HG02852 (cell line): ENCODE data around the gene FAM83F.
"Not testable (repeated sequence)": the region's sequence is repeated elsewhere in the genome, so short reads cannot be mapped to it uniquely, and the experiment has no call there.

Source experiments
- ATAC-seq: cut with Tn5 transposase; IDR thresholded peaks from one replicate; pipeline ENCODE4 v1.9.1; 2021; ENCODE audit warnings: mild to moderate bottlenecking, moderate library complexity; ENCODE audit not compliant: unreplicated experiment

Gene FAM83F

DNA sequence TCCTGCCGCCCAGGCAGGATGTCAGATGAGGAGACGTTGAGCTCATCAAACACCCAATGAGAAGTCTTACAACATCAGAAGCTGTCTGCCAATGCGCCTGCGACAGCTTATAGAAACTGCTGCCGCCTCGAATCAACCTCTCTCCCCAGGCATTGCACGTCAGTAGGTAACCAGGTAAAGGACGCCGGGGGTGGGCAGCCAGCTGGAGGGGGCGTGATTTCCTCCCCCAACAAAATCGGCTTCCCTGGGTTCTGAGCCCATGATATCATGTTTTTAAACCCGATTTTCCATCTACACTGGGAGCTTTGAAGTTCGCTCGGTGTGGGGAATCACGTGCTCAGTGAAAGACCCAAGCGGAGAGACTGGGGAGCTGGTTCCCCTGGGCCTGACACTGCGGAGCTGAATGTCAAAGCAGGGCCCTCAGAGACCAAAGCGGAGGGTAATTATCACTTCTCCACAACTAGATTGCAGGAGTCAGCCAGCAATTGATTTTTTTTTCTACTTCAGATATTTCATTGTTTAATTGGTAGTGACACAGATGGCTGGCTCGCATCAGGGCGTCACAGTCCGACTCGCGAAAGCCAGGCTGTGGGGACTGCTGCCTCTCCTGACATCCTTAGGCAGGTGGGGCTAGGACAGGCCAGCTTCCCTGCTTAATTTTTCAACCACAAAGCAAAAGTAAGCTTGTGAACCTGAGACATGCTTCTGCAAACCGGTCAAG lies 15.4 kb downstream of the FAM83F start:
- ATAC-seq: no peak

DNA sequence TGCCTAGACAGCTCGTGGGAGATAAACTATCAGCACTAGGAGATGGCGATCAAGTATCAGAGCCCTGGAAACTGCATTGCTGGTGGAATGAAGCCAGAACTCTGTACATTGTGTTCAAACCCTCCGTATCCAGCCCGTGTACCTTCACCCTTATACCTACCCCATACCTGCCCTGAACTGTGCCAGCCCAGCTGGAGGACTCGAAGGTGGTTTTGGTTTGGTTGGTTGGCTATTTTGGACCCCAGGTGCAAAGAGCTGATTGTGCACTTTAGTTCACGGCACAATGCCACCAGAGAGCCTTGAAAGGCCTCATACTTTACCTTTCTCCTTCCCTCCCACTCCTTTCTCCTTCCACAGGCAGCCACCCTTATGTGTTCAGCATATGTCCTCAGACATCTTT lies 16.0 kb downstream of the FAM83F start:
- no peak for ATAC-seq

DNA sequence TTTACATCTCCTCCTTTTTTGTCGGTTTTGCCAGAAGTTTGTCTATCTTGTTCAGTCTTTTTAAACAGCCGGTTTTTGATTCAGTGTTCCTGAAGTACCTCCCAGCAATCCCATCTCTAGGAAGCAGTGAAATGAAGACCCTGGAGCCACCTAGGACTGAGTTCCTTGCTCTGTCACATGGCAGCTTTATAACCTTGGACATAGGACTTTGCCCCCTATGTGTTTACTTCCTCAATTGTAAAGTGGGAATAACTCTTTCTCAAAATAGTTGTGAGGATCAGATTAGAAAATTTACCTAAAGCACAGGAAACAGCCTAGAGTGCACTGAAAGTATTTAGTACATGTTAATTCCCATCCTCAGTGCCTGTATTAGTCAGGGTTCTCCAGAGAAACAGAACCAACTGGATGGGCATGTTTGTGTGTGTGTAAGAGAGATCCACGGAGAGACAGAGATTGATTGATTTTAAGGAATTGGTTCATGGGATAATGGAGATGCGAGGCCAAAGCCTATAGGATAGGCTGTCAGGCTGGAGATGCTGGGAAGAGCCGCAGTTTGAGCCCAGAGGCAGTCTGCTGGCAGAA lies 20.0 kb downstream of the FAM83F start:
- ATAC-seq: no peak

DNA sequence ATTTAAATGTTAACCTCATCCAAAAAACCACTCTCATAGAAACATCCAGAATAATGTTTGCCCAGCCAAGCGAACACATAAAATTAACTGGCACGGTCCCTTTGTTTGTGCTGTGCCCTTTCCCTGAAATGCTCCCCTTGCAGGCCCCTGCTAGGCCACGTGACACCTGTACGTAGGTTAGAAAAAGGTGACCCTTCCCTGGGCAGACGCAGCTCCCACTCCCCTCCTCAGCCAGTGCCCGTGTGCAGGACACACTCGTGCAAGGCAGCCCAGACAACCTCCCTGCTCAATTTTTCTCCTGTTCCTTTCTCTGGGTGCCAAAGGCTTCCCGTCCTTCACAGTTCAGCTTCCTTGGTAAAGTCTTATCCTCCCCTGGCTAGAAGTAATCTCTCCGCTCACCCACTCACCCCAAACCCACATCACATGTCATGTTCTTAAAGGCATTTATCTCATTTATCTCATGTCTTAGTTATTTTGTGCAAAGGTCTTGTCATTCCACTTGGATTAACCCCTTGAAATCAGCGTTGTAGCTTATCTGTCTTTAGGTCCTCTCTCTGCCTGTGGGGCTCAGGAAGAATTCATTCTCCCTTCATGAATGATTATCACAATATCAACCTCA lies 20.7 kb downstream of the FAM83F start:
- ATAC-seq: no peak

DNA sequence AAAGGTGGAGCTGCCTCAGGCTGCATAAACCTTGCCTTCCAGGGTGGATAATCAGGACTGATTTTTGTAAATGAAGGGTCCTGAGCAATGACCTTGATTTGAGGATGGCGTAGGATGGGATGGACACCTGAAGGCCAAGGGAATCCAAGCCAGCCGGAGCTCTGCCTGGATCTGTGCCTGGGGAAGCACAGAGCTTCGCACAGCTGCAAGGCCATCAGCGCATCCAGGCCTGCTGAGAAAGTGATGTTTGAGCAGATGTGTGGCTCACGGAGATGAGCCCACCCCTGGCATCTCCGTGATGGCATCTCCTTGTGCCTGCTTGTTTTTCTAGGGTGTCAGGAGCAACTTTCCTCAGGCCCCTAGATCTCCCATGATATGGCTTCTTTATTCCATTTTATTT lies 23.3 kb downstream of the FAM83F start:
- ATAC-seq: no peak

DNA sequence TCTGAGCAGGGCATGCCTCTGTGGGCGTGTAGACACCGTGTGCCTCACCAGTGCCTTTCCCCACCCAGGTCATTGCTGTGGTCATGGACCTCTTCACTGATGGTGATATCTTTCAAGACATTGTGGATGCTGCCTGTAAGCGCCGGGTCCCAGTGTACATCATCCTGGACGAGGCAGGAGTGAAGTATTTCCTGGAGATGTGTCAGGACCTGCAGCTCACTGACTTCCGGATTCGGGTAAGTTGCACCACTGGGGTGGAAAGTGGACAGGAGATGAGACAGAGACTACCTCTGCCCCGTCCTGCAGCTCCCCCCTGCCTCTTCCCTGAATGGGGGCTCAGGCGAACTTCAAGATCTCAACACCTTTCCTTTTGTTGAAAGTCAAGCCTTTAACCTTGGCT lies 24.3 kb downstream of the FAM83F start:
- ATAC-seq: no peak

DNA sequence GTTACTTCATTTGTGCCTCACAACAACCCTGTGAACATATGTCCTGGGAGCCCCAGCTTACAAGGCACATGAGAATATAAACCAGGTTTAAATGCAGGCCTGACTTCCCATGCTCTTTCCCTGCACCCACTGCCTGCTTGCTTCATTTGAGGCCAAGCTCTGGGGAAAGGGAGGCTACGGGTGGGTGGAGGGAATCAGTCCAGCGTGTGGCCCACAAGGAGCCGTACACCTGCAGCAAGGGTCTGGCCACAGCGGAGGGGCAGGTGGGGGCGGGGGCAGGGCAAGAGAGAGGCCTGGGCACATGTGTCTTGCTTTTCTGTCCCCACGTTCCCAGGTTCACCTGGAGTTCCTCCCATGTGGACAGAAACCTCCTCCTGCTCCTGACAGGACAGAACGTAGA lies 26.2 kb downstream of the FAM83F start:
- no peak for ATAC-seq

DNA sequence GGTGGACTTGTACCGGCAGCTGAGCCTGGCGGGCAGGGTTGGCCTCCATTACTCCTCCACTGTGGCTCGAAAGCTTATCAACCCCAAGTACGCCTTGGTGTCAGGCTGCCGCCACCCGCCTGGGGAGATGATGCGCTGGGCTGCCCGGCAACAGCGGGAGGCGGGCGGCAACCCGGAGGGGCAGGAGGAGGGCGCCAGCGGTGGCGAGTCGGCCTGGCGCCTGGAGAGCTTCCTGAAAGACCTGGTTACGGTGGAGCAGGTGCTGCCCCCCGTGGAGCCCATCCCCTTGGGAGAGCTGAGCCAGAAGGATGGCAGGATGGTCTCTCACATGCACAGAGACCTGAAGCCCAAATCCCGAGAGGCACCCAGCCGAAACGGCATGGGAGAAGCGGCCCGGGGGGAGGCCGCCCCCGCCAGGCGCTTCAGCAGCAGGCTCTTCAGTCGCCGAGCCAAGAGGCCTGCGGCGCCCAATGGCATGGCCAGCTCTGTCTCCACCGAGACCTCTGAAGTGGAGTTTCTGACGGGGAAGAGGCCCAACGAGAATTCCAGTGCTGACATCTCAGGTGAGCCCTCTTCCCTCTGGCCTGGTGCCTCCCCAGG lies 26.7 kb downstream of the FAM83F start:
- ATAC-seq: no peak

DNA sequence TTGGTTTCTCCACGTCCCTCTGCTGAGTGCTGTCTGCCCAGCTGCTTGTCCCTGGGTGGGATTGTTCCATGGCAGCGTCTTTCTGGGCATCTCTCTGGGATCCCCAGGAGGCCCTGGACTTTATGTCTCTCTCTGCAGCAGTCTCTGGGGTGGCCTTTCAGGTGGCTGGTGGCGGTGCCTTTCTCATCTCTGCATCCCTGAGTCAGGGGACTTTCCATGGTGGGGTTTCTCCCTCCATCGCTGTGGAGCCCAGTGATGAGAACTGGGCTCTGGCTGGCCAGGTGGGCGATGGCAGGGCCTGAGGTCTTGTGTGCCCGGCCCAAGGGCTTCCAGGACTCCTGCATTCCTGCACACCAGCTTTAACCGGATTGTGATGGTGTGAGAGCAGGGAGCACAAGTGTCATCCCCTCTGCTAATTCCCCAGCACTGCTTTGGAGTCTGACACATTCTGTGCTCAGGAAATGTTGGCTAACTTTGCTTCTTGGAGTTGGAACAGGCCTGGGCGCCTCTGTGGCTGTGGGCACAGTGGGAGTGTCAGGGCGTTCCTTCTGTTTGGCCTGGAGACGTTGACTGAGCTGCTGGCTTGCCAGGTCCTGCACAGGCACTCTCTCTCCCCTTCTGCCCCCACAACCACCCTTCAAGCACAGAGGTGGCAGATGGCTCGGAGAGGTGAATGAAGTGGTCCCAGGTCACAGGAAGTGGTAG lies 27.9 kb downstream of the FAM83F start:
- ATAC-seq: no peak

DNA sequence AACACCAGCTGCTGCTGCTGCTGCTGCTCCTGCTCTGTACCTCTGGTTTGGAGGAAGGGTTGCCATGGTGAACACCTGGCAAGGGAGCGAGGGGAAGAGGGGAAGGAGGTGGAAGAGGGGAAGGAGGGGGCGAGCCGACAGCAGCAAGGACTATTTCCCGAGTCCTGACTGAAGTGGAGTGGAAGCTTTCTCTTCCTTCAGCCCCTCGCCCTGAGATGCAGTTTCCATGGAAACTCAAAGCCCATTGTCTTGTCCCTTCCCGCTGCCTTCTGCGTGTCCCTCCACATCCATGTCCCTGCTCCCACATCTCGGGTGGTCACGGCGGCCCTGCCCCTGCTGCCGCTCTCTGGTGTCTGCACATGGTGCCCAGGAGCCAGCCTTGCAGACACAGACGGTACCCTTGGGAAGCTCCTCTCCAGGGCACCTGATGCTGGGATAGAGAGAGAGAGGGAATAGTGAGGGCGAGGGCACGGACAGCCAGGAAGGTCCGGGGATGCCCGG lies 28.6 kb downstream of the FAM83F start:
- no peak for ATAC-seq

DNA sequence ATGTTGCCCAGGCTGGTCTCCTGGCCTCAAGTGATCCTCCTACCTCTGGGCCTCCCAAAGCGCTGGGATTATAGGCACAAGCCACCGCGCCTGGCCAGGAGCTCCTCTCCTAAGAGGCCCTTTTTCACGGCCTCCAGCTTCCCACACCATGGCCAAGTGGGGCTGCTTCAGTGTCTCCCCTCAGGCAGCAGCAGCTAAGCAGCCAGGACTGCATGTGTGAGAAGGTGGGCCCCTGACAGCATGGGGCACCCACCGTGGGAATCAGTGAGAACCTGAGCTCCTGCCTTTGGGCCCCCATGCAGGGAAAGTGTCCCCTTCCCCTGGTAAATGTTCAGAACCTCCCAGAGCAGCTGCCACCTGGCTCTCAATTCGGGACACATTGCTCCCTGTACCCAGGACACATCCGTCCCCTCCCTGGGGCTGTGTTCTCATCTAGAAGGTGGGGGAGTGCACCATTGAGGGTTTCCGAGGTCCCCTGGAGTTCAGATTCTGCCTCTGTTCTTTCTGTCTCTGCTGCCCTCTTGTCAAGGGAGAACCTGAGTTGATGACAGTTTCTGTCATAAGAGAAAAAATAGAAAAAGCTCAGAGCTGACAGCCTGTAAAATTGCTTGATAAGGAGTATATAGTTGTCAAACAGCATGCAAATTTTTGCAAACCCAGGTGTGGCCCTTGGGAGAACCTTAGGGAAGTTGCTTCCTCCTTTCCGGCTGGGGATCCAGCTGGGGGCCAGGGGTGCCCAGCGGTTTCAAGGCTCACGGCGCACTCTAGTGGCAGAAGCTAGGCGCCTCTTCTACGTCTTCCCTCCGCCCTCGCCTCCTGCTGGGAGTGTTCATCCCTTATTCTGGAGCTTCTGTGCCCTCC lies 29.7 kb downstream of the FAM83F start:
- no peak for ATAC-seq

DNA sequence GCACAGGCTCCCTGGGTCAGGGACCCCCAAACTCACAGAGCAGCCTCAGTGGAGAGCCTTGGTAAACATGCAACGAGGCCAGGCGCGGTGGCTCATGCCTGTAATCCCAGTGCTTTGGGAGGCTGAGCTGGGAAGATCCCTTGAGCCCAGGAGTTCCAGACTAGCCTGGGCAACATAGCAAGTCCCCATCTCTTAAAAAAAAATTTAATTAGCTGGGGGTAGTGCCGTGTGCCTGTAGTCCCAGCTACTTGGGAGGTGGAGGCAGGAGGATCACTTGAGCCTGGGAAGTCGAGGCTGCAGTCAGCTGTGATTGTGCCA lies 30.3 kb downstream of the FAM83F start:
- not testable (repeated sequence) for ATAC-seq

DNA sequence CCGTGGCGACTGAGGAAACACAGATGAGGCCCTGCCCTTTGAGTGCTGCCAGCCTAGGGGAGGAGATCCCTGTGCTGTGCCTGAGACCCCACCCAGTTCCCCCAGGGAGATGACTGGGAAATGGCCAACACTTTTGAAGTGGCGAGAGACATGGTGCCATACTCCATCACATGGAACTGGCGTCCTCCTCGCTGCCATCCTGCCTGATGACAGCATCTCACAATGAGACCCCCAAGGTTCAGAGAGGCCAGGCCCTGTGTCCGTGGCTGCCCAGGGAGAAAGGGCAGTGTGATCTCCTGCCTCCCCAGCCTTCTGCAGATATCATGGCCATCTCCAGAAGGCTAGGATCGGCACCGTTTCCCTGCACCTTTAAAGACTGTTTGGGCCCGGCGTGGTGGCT lies 31.1 kb downstream of the FAM83F start:
- ATAC-seq: no peak

DNA sequence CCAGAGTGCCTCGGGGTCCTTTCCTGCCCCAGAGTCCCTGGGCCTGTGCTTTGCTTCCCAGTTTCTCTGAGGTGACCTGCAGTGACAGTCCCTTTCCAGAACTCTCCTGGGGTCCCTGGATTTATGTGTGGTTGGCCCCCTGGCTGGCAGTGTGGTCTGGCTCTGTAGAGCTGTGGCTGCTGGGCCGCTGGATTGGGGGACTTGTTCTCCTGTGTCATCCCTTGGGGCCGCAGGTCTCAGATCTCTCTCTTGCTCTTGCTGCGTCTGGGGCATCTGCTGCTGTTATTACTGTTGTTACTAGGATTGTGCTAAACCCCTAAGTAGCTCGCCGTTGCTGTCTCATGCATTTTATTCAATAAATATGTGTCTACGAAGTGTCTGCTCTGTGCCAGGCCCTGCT lies 31.9 kb downstream of the FAM83F start:
- ATAC-seq: no peak

DNA sequence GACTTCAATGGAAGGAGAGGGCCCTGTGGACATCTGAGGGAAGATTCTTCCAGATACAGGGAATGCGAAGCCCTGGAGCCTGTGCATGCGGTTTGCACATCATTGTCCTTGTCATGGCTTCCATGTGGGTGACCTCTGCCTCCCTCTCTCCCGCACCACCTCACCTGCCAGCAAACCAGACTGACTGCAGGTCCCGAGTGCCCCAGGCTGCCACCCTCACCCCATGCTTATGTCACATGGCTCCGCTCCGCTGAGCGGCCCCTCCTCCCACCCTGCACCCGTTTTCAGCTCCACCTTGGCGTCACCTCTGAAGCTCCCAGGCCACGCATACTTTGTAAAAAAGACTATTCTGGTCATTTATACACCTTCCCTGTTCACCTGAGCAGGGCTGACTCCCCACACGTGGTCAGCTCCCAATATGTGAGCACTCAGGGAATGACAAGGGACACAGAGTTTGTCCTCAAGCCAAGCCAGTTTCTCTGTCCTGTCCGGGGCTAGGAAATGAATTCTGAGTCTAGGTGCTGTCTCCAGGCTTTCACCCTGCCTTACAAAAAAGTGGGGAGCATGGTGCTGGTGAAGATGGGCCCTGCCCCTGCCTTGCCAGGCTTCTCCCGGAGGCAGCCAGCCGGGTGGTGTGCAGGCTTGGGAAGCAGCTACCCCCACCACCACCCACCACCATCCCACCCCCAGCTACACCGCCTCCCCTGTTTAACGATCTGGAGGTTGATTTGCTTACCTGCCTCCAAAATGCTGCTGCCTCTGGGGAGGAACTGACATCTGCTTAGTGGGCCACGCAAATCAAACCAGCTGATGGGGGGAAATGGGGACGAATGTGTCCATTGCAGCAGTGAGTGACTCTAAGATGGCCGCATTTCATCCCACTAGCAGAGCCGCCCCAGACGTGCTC lies 32.7 kb downstream of the FAM83F start:
- no peak for ATAC-seq

DNA sequence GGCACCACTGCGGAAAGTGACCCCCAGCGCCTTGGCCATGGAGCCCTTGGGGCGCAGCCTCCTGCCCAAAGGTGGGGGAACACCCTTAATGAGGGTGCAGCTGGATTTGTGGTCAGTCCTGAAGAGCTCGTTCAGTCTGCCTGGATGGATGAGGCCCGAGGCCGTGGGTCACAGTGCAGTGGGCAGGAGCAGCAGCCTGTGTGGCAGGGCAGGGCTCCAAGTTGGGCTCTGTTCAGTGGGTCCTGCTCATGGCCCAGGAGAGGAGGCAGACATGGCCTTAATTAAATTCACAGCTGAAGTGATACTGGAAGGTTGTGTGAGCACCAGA lies 33.3 kb downstream of the FAM83F start:
- no peak for ATAC-seq

DNA sequence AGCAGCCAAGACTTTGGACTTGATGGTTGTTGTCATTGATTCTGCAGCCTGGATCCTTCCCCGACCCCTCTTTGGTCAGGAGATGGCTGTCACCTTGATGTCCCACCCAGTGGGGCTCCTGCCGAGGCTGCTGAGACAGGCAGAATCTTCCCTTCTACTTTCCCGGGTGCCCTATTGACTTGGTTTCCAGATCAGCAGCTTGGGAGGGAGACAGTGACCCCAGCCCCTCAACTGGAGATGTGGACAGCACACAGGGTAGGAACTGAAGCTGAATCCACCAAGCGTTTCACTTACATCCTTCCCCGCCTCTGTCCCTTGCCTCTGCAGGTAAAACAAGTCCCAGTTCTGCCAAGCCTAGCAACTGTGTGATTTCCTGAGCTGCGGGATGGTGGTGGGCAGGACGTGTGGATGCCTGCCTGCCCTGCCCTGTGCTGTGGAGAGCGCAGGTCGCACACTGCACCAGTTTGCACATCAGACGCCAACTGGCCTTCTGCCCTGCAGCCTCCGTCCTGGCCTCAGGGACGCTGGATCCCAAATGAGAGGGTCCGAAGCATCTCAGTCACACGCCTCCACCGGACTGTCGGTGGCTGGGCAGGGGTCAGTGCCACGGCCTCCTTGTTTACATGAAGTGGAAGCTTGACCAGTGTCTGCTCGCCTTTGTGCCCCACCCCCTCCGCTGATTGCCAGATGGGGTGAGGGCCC lies 34.6 kb downstream of the FAM83F start:
- ATAC-seq: no peak

DNA sequence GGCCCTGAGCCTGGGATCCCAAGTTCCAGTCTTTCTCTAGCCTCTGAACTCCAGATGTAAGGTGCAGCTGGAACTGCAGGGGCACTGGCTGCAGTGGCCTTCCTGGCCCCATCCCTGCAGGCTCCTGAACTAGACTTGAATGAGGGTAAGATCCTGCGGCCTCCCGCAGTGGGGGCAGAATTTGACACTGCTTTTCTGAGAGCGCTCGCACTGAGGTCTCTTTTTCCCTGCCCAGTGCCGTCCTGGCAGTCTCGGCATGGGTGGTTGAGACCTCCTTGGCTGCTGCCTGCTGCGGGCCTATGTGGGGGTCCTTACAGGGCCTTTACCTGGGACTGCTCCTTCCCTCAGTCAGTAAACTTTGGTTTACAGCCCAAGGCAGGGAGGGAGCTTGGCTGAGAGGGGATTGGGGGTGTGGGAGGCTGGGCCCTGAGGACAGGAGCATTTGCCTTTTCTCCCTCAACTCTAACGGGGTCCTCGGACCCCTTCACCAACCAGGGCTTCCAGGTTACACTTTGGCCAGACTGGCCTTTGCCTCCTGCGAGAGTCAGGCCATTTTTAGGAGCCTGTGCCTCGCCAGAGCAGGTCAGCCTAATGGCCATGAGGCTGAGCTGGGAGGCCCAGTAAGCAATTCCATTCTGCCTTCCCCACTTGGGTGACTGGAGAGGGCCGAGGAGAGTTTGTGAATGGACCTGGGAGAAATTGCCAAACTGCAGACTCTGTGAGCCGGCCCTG lies 35.4 kb downstream of the FAM83F start:
- ATAC-seq: no peak

DNA sequence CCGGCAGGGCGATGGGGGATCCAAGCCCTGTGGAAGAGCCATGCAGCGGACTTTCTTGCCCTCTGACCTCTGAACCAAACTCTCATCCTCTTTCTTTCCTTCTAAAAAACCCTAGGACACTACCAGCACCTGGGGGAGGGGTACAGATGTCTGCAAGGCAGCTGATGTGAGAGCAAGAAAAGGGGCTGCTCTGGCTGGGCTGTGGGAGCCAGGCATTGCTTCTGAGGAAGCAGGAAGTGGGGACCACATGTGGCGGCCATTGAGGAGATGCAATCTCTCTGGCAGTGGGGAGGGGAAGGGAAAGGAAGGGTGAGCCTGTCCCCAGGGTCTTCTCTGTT lies 36.0 kb downstream of the FAM83F start:
- no peak for ATAC-seq
